Measurements from ENCODE around the gene MYOM3.

- TF ChIP-seq POLR2A (IDR thresholded peaks at IDR 0.05; ENCODE audit: low read depth, low read length) (no peak), POLR2AphosphoS5 (IDR thresholded peaks at IDR 0.05; ENCODE audit: low read depth, low read length) (no peak)
Measured at GRCh38 chr1:24156542-24157260, 44.8 kb upstream of the MYOM3 start.

Measured in GM12891 (cell line).